GM18520 (cell line): ENCODE results near the gene ANKRD52.
"Not testable (repeated sequence)": the region's sequence is repeated elsewhere in the genome, so short reads cannot be mapped to it uniquely, and the experiment has no call there.

ENCODE experiments used
- ATAC-seq: cut with Tn5 transposase; IDR thresholded peaks from one replicate; pipeline ENCODE4 v1.9.1; 2021; ENCODE audit not compliant: unreplicated experiment

The ANKRD52 gene

DNA sequence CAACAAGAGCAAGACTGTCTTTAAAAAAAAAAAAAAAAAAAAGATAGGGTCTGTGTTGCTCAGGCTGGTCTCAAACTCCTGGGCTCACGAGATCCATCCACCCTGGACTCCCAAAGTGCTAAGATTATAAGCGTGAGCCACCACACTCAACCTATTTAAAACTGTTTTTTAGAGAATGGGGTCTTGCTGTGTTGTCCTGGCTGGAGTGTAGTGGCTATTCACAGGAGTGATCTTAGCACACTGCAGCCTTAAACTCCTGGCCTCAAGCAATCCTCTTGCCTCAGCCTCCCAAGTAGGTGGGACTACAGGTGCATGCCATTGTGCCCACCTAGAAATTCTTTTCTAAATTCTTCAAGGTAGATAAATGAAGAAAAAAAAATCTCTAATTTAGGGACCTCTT, 16.1 kb upstream of the ANKRD52 start:
- ATAC-seq = no peak

DNA sequence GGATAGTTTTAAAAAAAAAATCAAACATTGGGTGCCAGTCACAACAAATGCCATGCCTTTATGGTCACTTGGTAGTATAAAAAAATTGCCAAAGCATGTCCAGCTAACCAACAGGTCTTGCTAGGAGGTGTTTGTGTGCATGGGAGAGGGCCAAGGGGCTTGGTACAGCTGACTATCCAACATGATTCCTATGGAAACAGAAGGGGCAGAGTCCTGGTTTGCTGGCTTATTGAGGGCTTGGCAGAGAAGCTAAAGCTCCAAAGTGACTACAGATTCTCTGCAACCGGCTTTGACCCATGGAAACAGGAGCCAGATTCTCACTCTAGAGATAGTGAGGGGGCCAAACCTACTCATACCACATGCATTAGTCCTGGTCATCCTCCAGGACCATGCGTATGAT, 14.3 kb upstream of the ANKRD52 start:
- not testable (repeated sequence) for ATAC-seq

DNA sequence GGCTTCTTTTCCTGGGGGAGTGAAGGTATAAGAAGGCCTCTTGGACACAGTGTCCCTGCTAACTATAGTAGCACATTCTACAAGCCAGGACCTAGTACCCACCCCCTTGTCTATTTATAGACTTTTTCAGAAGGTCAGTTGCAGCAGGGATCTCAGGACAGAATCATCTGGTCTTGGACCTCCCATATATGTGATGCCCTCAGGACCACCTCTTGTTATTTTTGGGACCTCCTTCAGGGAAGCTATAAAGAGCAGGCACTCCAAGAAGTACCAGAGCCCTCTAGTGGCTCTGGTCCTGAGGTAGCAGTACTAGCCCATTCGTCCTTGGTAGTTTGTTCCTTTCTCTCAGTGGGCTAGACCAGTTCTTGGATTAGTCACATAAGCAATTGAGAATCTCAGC, 12.8 kb upstream of the ANKRD52 start:
- no peak for ATAC-seq

DNA sequence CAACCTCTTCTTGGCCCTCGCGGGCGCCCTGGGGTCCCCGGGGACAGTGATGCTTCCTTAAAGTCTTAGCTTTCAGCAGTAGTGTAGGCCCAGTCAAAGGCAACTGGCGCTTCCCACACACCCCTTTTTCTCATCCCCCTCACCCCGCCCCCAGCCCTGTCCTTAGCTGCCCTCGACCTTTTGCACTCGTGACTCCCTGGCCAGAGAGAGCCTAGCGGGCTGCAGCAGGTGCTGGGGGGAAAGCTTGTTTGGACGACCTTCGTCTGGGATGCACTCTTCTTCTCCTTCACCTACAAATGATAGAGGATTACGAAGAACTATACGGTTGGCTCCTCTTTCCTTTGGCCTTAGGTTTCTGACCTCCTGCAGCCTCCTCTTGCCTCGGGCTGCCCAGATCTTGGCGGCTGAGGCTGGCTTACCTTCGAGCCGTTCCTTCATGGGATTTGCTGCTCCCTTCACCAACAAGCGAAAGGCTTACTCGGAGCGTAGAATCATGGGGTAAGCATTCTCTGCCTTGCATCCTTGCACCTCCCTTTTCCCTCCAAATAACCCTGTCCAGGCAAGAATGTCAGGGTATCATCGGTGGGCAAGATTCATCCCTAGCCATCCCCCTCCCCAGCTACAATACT, 9.4 kb upstream of the ANKRD52 start:
- no peak for ATAC-seq

DNA sequence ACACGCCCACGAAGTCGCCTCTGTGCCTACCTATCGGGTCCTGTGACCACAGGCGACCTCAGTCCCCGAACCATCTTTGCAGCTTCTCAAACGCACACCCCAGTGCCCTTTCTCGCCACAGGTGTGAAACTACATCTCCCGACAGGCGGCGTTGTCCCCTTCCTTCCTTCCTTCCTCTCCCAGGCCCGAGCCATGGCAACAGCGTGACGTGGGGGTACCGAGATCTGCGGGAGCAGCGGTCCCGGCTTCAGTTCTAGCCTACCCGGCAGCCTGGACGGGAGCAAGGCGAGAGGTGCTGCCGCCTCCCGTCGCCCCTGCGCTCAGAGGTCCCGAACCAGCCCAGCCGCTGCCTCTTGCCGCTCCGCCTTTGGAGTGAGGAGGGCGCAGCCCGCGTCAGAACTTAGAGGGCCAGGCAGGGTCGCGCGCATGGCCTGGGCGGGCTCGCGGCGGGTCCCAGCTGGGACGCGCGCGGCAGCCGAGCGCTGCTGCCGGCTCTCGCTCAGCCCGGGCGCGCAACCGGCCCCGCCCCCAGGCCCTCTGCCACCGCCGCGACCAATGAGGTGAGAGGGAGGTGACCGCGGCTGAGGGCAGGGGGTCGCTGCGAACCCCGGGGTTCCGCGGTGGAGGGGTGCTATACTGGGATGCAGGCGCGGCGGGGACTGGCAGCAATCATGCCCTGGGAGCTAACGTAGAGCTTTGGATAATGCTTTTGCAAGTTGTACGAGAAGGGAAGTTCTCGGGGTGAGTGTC, 8.7 kb upstream of the ANKRD52 start, which contains the start of gene COQ10A:
TSS of gene COQ10A (plus strand) at position 250 of the 750 bp plus-strand sequence. CDS start at position 427, 177 bp downstream.
- peak; percentile 74 for ATAC-seq

DNA sequence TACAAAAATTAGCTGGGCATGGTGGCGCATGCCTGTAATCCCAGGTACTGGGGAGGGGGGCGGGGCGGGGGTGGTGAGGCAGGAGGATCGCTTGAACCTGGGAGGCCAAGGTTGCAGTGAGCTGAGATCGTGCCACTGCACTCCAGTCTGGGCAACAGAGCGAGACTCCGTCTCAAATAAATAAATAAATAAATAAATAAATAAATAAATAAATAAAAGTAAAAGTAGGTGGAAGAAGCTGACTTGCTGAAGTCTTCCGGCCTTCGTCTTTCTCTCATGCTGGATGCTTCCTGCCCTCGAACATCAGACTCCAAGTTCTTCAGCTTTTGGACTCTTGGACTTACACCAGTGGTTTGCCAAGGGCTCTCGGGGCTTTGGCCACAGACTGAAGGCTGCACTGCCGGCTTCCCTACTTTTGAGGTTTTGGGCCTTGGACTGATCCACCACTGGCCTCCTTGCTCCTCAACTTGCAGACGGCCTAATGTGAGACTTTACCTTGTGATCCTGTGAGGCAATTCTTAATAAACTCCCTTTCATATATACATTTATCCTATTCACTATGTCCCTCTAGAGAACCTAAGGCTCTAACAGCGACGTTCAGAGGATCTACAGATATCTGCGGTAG, 8.0 kb upstream of the ANKRD52 start:
- ATAC-seq = not testable (repeated sequence)

DNA sequence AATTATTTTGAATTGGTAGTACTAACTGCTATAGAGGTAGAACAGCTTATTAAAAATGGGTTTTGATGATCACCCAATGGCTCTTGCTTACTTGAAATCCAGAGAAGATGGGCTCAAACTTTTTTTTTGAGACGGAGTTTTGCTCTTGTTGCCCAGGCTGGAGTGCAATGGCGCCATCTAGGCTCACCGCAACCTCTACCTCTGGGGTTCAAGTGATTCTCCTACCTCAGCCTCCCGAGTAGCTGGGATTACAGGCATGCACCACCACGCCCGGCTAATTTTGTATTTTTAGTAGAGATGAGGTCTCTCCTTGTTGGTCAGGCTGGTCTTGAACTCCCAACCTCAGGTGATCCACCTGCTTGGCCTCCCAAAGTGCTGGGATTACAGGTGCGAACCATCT, 4.8 kb upstream of the ANKRD52 start:
- not testable (repeated sequence) for ATAC-seq

DNA sequence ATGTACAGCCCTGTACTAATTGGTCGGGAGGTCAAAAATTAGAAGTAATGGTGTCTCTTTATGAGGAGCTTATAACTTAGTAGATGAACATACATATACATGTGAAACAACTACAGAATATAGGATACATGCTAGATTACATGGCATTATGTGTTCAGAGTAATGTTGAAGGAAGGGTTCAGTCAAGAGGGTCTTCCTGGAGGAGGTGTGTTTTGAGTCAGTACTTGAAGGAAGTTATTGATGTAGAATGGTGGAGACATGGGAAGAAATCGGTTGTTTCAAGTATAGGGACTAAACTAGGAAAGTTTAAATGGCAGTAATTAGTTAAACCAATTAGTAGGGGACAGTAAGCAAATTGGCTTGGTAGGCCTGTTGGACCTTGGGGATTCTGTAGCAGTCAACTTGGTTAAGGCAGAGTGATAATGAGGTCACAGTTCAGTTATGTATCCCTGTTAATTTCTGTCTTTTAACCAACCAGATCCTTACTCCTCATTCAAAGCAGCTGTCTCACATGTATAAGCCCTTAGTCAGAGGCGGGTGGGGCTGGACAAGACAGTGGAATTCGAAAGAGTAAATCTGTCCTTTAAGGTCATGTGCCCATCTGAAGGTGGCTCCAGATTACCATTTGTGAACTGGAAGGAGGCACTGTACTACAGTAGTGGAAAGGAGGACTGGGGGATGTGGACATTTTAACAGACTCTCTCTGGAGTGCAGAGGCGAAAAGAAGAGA, 3.5 kb upstream of the ANKRD52 start:
- no peak for ATAC-seq

DNA sequence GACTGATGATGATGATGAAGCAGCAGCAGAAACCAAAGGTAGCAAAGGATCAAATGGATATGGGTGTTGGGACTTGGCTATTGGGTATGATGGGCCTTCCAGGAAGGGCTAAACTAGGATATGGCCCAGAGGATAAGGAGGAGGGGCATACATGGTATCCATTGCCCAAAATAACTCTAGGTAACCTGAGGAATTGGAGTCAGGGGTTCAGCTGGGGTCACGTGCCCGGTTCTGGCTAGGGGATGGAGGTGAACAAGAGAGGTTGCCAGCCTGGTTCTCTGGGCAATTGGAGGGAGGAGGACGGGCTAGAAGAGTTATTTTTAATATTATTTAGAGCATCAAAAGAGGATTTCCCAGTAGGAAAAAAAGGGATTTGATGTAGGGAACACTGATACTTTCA, 2.7 kb upstream of the ANKRD52 start:
- ATAC-seq = no peak

DNA sequence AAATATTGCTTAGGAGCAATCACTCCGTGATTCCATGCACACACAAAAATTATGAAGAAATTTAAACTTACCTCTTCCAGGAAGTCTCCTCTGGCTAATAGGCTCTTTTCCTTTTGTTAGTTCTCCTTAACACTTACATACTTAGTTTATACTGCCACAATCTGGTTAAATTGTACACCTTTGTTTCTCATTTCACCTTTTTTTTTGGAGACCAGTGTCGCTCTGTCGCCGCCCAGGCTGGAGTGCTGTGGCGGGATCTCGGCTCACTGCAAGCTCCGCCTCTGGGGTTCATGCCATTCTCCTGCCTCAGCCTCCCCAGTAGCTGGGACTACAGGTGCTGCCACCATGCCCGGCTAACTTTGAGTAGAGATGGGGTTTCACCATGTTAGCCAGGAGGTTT, 2.2 kb upstream of the ANKRD52 start:
- ATAC-seq = no peak

DNA sequence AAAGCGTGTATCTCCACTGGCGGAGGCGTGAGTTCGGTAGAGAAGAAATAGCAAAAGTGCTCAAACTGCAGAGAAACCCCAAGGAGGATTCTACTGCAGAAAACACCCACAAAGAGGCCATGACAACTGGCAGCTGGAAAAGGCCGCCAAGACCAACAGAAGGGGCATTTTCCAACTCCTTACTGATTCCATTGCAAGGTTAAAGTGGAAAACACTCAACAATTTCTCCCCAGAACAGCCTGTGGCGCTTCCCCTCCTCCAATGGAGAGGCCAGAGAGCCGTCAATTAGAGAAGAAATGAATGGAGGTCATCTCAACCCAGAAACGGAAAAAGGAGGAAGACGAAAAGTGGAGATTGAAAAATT, 618 bp upstream of the ANKRD52 start:
- no peak for ATAC-seq

DNA sequence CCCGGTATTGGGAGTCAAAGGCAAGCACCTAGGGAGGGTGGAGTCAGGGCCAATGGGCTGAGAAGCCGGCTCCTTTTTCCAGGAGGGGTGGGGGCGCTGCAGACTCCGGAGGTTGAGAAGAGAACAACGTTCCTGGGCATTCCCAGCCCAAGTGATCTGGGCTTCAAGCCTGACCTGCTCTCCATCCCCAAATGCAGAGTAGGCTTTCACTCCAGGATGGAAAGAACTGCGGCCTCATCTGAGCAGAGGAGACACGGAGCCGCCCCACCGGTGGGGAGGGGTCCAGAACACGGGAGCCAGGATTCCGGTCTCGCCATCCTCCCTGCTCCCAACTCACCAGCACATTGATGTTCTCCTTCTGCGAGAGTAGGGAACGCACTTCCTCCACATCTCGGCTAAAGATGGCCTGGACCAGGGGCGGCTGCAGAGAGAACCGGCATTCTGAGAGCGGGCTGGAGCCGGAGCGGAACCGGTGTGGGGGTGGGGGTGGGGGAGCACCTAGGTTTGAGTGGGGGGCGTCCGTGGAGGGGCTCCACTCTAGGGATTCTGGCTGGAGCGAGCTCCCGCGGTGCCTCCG, 605 bp downstream of the ANKRD52 start:
- ATAC-seq = no peak

DNA sequence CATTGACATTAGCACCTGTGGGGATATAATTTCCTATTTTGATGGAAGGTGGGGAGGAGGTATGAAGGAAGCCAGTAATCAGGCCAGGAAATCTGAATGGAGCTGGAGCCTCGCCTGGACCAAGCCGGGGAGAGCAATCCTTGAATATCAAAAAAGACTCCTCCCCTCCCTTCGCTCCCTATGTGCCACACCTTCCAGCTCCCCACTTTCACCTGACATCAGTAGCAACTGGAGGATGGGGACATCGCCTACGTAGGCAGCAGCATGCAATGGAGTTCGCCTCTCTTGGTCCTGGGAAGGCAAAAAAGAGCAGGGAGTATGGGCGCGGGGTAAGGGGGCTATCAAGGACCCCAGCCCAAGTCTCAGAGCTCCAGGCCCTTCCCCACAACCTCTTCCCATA, 1.1 kb downstream of the ANKRD52 start:
- ATAC-seq = no peak

DNA sequence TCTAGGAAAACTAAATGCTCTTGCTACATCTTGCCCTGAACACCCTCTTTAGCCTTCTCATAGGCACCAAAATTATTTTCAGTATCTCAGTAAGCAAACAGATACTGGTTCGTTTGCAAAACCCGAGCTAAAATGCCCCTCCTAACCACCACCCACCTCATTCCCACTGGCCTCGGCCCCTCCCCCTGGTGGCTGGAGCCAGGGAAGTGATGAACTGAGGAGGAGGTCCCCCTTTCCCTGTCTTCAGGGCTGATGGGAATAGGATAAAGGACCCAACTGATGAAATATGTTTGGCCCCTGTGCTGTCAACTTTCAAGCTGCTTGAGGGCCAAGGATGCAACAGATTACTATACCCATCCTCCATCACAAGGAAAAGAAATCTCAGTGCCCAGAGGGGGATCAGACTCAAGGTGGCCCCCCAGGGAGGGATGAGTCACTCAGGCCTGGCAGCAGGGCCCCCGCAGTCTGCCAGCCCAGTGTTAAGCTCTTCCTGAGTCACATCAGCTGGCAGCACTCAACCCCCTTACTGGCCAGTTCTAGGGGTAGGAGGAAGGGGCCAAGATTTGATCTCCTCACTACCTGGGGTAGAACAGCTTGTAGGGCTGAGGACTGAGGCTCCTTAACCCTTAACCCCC, 1.7 kb downstream of the ANKRD52 start:
- ATAC-seq = no peak

DNA sequence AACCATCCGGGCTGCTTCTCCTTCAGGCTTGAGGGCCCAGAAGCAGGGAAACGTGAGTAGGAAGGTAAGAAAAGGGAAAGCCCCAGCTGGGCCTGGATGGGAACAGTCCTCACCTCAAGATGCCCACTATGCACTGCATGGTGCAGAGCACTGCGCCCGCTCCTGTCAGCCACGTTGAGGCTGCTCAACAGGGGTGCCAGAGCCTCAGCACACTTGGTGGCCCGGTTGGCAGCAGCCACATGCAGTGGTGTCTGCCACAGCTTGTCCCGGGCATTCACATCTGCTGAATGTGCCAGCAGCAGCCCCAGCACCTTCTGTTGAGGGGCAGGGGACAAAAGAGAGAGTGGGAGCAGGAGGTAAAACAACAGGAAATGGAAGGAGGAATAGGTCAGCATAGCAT, 2.5 kb downstream of the ANKRD52 start:
- ATAC-seq = no peak

DNA sequence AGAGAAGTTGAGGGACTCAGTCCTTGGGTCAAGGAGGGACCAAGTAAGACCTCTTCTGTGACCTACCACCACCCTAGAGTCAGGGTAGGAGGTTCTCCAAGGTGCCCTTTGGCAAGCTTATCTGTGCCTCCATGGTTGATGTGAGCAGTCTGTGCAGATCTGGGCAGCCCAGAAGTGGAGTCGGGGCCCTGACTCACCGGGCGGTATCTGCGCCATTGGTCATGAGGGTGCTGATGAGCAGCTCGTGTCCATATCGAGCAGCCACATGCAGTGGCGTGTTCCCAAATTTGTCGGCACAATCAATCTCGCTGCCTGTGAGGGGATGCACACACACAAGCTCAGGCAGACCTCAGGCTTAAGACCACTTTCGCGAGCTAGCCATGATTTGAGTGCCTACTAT, 5.1 kb downstream of the ANKRD52 start:
- no peak for ATAC-seq

DNA sequence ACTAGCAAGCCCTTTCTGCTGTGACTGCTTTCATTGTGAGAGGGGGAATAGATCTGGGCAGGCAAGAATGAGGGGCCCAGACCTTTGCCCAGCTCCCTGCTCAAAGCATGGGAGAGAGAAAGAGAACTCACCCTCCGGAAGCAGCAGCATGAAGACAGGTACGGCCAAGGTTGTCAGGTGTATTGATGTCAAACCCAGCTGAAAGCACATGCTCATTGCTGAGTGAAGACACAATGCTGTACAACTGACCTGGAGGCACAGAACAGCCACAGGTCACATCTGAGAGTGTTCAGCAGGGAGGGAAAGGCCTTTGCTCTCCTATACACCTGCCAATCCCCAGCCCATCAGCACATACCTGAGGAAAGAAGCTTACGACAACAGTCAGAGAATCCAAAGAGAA, 5.5 kb downstream of the ANKRD52 start:
- no peak for ATAC-seq

DNA sequence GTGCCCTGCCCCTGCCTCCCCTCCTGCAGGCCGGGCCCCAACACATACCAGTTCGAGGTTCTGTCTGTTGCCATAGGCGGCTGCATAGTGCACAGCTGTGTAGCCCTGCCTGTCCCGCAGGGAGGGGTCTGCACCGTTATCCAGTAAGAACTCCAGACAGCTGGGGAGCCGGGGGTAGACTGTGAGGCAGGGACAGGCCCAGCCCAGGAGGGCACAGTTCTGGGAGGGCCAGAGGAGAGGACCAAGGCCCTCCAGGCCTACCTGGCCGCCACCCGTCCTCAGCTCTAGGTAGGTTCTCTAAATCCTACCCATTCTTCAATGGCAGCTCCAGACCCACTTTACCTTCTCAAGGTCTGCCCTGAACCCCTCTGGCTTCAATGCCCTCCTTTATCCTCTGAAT, 9.5 kb downstream of the ANKRD52 start:
- no peak for ATAC-seq

DNA sequence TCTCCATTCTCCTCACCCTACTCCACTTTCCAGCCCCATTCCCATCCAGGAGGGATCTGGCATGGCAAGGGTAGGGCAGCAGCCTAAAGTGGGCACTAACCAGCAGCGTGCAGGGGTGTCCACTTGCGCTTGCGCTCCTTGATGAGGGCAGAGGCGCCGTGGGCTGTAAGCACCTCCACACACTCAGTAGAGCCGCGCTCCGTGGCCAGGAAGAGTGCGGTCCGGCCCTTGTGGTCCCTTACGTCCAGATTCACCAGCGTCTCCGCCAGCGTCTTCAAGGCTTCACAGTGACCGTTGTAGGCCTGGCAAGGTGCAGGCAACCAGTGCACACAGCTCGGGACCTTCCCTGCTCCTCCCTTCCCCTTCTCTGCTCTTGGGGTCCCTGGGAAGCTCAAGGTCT, 10.3 kb downstream of the ANKRD52 start:
- ATAC-seq = no peak

DNA sequence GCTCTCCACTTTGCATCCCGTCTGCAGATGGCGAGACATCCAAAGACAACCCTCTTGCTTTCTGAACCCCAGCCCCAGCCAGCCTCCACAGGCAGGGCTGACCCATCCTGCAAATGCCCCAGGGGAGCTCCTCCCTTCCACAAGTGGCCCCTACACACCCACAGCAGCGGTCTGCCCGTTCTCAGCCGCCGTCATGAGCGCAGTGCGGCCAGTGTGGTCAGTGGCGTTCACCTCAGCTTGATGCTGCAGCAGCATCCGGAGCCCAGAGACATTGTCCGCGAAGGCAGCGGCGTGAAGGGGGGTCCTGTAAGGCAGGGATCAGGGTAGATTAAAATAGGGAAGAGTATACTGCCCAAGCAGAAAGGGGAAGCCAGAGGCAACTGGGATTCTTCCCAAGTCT, 13.7 kb downstream of the ANKRD52 start:
- ATAC-seq = no peak

DNA sequence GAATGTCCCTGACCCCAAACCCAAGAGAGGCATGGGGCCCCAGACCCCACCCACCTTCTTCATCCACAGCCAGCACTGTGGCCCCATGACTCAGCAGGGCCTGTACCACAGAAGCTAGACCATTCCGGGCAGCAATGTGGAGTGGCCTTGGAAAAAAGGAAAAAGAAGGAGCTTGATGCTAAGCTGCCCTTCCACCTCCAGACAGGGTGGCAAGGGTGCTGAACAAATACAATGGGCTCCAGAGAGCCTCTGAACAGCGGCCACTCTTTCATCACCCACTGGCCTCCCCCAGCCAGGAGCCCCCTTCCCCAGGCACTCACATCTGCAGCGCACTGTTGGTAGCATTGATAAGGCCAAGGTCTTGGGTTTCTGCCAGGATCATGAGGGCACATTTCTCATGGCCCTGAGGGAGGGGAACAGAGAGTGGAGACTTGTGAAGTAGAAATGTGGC, 14.4 kb downstream of the ANKRD52 start:
- no peak for ATAC-seq
